H9 (cell line): Measurements from ENCODE around the gene SGF29. TPM values are rescaled to one million over a fixed set of nuclear protein-coding genes. Genes with fewer than 3 reads are reported as not detected.

Source experiments
- DNase-seq: peaks from one replicate; pipeline ENCODE4 v3.0.0-alpha.2; 2017
- H2AFZ ChIP-seq: one replicate; pipeline ENCODE4 v1.6.1; 2013; ENCODE audit warnings: mild to moderate bottlenecking, low read length, control low read depth, moderate library complexity
- H2AK5ac ChIP-seq: 2 replicates; pipeline ENCODE4 v1.6.1; 2013; ENCODE audit warnings: low read length, control low read depth, mixed read lengths; ENCODE audit not compliant: insufficient read length
- H2BK120ac ChIP-seq: one replicate; pipeline ENCODE4 v1.6.1; 2013; ENCODE audit warnings: low read depth, mild to moderate bottlenecking, low read length, control low read depth, inconsistent platforms; ENCODE audit not compliant: poor library complexity, severe bottlenecking
- H2BK12ac ChIP-seq: 2 replicates; pipeline ENCODE4 v1.6.1; 2013; ENCODE audit warnings: low read length, control low read depth, mixed read lengths, low read depth; ENCODE audit not compliant: insufficient read length
- H2BK15ac ChIP-seq: 2 replicates; pipeline ENCODE4 v1.6.1; 2013; ENCODE audit warnings: low read depth, low read length, control low read depth
- H2BK20ac ChIP-seq: one replicate; pipeline ENCODE4 v1.6.1; 2013; ENCODE audit warnings: low read depth, mild to moderate bottlenecking, low read length, control low read depth, inconsistent platforms; ENCODE audit not compliant: poor library complexity, severe bottlenecking
- H2BK5ac ChIP-seq: 2 replicates; pipeline ENCODE4 v1.6.1; 2013; ENCODE audit warnings: low read length, control low read depth, mixed read lengths; ENCODE audit not compliant: insufficient read length
- H3K14ac ChIP-seq: 2 replicates; pipeline ENCODE4 v1.6.1; 2013; ENCODE audit warnings: low read length, control low read depth; ENCODE audit not compliant: insufficient read depth
- H3K18ac ChIP-seq: 2 replicates; pipeline ENCODE4 v1.6.1; 2013; ENCODE audit warnings: low read depth, mild to moderate bottlenecking, mixed read lengths, low read length, control low read depth; ENCODE audit not compliant: insufficient read length
- H3K23ac ChIP-seq: 2 replicates; pipeline ENCODE4 v1.6.1; 2013; ENCODE audit warnings: low read length, control low read depth, mixed read lengths, low read depth; ENCODE audit not compliant: insufficient read length
- H3K23me2 ChIP-seq: 2 replicates; pipeline ENCODE4 v1.6.1; 2013; ENCODE audit warnings: low read depth, mild to moderate bottlenecking, mixed read lengths, low read length, control low read depth; ENCODE audit not compliant: insufficient read length, poor library complexity, severe bottlenecking
- H3K27ac ChIP-seq: 2 replicates; pipeline ENCODE4 v1.5.1; 2013; ENCODE audit warnings: low read length, control low read depth, mixed read lengths, low read depth; ENCODE audit not compliant: insufficient read length
- H3K27me3 ChIP-seq: 2 replicates; pipeline ENCODE4 v1.6.1; 2013; ENCODE audit warnings: low read length, control low read depth, inconsistent platforms; ENCODE audit not compliant: insufficient read depth
- H3K4ac ChIP-seq: 2 replicates; pipeline ENCODE4 v1.6.1; 2013; ENCODE audit warnings: low read depth, mild to moderate bottlenecking, control low read depth, inconsistent platforms, low read length, moderate library complexity
- H3K4me1 ChIP-seq: 2 replicates; pipeline ENCODE4 v1.6.1; 2013; ENCODE audit warnings: low read length, control low read depth, inconsistent platforms; ENCODE audit not compliant: insufficient read depth
- H3K4me2 ChIP-seq: 2 replicates; pipeline ENCODE4 v1.6.1; 2013; ENCODE audit warnings: low read length, control low read depth, mixed read lengths; ENCODE audit not compliant: insufficient read length, insufficient read depth
- H3K56ac ChIP-seq: 2 replicates; pipeline ENCODE4 v1.6.1; 2013; ENCODE audit warnings: low read depth, mild to moderate bottlenecking, mixed read lengths, low read length, control low read depth; ENCODE audit not compliant: insufficient read length
- H3K79me1 ChIP-seq: 2 replicates; pipeline ENCODE4 v1.6.1; 2013; ENCODE audit warnings: low read depth, mild to moderate bottlenecking, moderate library complexity, low read length, control low read depth, inconsistent platforms; ENCODE audit not compliant: insufficient read depth, poor library complexity, severe bottlenecking
- H3K79me2 ChIP-seq: 2 replicates; pipeline ENCODE4 v1.6.1; 2013; ENCODE audit warnings: low read length, control low read depth, inconsistent platforms; ENCODE audit not compliant: insufficient read depth
- H3K9ac ChIP-seq: 2 replicates; pipeline ENCODE4 v1.6.1; 2013; ENCODE audit warnings: low read length, control low read depth, mixed read lengths; ENCODE audit not compliant: insufficient read length; ENCODE audit errors: extremely low read depth
- H3K9me3 ChIP-seq: one replicate; pipeline ENCODE4 v1.6.1; 2013; ENCODE audit warnings: low read depth, low read length, inconsistent platforms; ENCODE audit not compliant: control insufficient read depth
- H3T11ph ChIP-seq: one replicate; pipeline ENCODE4 v1.6.1; 2013; ENCODE audit warnings: mild to moderate bottlenecking, low read length, control low read depth, inconsistent platforms
- H4K20me1 ChIP-seq: one replicate; pipeline ENCODE4 v1.6.1; 2013; ENCODE audit not compliant: control insufficient read depth, insufficient read length, insufficient read depth
- H4K5ac ChIP-seq: 2 replicates; pipeline ENCODE4 v1.6.1; 2013; ENCODE audit warnings: low read depth, mild to moderate bottlenecking, mixed read lengths, low read length, control low read depth; ENCODE audit not compliant: insufficient read length
- H4K8ac ChIP-seq: replicated peaks from 2 replicates; pipeline ENCODE4 v1.6.1; 2013; ENCODE audit warnings: low read length, control low read depth, mixed read lengths, low read depth; ENCODE audit not compliant: insufficient read length
- H4K91ac ChIP-seq: 2 replicates; pipeline ENCODE4 v1.6.1; 2013; ENCODE audit warnings: low read depth, mild to moderate bottlenecking, moderate library complexity, mixed read lengths, low read length, control low read depth; ENCODE audit not compliant: insufficient read length
- H3K27ac Mint-ChIP-seq, 3 experiments: 2 replicates in 2 of 3; 3 replicates in 1 of 3; pipeline ENCODE4 v1.8.0; 2020 to 2021; ENCODE audit warnings: mixed read lengths in 3 of 3, mild to moderate bottlenecking in 1 of 3, moderate library complexity in 1 of 3
- H3K27me3 Mint-ChIP-seq: 2 replicates; pipeline ENCODE4 v1.8.0; 2021; ENCODE audit warnings: low read depth, mild to moderate bottlenecking, moderate library complexity, mixed read lengths
- H3K36me3 Mint-ChIP-seq, 3 experiments: 2 replicates in 2 of 3; 3 replicates in 1 of 3; pipeline ENCODE4 v1.8.0; 2020 to 2021; ENCODE audit warnings: low read depth in 3 of 3, mixed read lengths in 3 of 3; ENCODE audit not compliant: insufficient read depth in 1 of 3
- H3K4me1 Mint-ChIP-seq, 2 experiments: 2 replicates each; pipeline ENCODE4 v1.8.0; 2020; ENCODE audit warnings: mixed read lengths in 2 of 2
- H3K4me3 Mint-ChIP-seq, 2 experiments: 2 replicates in 1 of 2; 3 replicates in 1 of 2; pipeline ENCODE4 v1.8.0; 2020 to 2021; ENCODE audit warnings: mild to moderate bottlenecking in 2 of 2, mixed read lengths in 2 of 2, moderate library complexity in 1 of 2
- H3K9me3 Mint-ChIP-seq, 2 experiments: 2 replicates in 1 of 2; 3 replicates in 1 of 2; pipeline ENCODE4 v1.8.0; 2020; ENCODE audit warnings: mild to moderate bottlenecking in 2 of 2, mixed read lengths in 2 of 2, moderate library complexity in 1 of 2
- WGBS: extraction: QIAGEN DNeasy Blood & Tissue Kit; methylation state at CpG from one replicate; pipeline ENCODE4 v1.1.7; 2013; ENCODE audit warnings: missing lambda C conversion rate, low lambda C conversion rate, mixed read lengths; ENCODE audit not compliant: insufficient read length; ENCODE audit errors: extremely low coverage; 5-methylcytosine and 5-hydroxymethylcytosine counted together
- total RNA-seq: library from RNA; stranded (reverse); gene quantifications from 2 replicates; pipeline ENCODE4 v1.2.1, GENCODE V29; 2021
- TF ChIP-seq, protein P1 (sequence below): fragments of 200-600 bp; sonication (generic); conservative IDR thresholded peaks from 3 replicates; pipeline ENCODE4 v1.8.0; 2021; ENCODE audit warnings: antibody characterized with exemption, mild to moderate bottlenecking

Gene SGF29
- total RNA-seq, 1 experiment from 2014 or later: 24.8 TPM

DNA sequence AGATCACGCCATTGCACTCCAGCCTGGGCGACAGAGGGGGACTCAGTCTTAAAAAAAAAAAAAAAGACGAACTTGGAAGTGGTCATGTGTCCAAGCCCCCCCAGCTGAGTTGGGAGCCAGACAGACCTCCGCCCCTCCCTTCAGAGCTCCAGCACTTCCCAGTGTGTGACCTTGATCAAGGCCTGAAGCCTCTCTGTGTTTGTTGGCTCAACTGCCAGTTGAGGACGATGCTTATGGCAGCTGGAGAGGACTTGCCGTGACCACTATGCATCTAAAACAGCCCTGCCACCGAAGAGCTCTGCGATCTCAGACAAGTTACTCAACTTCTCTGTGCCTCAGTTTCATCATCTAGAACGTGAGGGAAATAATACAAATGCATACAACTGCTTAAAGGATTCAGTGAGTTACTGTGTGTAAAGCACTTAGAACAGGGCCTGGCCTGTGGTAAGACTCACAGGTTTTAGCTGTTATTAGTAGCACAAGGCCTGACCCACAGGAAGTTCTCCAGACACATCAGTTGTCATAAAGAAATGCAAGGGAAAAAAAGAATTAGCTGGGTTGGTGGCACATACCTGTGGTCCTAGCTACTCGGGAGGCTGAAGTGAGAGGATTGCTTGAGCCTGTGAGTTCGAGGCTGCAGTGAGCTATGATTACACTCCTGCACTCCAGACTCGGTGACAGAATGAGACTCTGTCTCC lies 40.1 kb upstream of the SGF29 start:
- H2AFZ ChIP-seq: no peak overlapping the region
- H3K79me2 ChIP-seq: no peaks in the 10 kb centered on the region
- no peak overlapping the region for H2AK5ac ChIP-seq
- H4K8ac ChIP-seq: no peak overlapping the region
- Mint-ChIP-seq H3K36me3 (no peaks in the 10 kb centered on the region), H3K27ac (peak overlapping the region in 1 of 3 experiments; percentile 87; a peak in 1 of 7 replicates), H3K4me1 (no peaks in the 10 kb centered on the region), H3K9me3 (no peaks in the 10 kb centered on the region), H3K4me3 (no peak overlapping the region), H3K27me3 (no peaks in the 10 kb centered on the region; the same call in 1 of the 2 replicates)
- H3K9ac ChIP-seq: no peak overlapping the region
- H3T11ph ChIP-seq: no peak overlapping the region
- no peaks in the 10 kb centered on the region for H4K20me1 ChIP-seq
- DNase-seq: no peak
- TF ChIP-seq, protein P1, sequence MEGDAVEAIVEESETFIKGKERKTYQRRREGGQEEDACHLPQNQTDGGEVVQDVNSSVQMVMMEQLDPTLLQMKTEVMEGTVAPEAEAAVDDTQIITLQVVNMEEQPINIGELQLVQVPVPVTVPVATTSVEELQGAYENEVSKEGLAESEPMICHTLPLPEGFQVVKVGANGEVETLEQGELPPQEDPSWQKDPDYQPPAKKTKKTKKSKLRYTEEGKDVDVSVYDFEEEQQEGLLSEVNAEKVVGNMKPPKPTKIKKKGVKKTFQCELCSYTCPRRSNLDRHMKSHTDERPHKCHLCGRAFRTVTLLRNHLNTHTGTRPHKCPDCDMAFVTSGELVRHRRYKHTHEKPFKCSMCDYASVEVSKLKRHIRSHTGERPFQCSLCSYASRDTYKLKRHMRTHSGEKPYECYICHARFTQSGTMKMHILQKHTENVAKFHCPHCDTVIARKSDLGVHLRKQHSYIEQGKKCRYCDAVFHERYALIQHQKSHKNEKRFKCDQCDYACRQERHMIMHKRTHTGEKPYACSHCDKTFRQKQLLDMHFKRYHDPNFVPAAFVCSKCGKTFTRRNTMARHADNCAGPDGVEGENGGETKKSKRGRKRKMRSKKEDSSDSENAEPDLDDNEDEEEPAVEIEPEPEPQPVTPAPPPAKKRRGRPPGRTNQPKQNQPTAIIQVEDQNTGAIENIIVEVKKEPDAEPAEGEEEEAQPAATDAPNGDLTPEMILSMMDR: no peak
- H3K18ac ChIP-seq: no peak overlapping the region
- H2BK120ac ChIP-seq: no peak overlapping the region
- no peak overlapping the region for H3K4me2 ChIP-seq
- no peak overlapping the region for H4K5ac ChIP-seq
- H3K79me1 ChIP-seq: no peaks in the 10 kb centered on the region
- no peak overlapping the region for H3K27ac ChIP-seq
- H2BK15ac ChIP-seq: no peak overlapping the region
- H3K14ac ChIP-seq: no peak overlapping the region
- no peak overlapping the region for H3K4ac ChIP-seq
- H3K4me1 ChIP-seq: no peaks in the 10 kb centered on the region
- H2BK5ac ChIP-seq: no peak overlapping the region
- no peak overlapping the region for H2BK20ac ChIP-seq
- no peaks in the 10 kb centered on the region for H3K9me3 ChIP-seq
- H3K27me3 ChIP-seq: no peaks in the 10 kb centered on the region
- no CpG with 5 or more reads among the region's 12 CpGs for WGBS
- H2BK12ac ChIP-seq: no peak overlapping the region
- no peaks in the 10 kb centered on the region for H3K23me2 ChIP-seq
- no peak overlapping the region for H3K56ac ChIP-seq
- H3K23ac ChIP-seq: no peak overlapping the region
- H4K91ac ChIP-seq: no peak overlapping the region
